Measurements from ENCODE around the gene IP6K2.

The IP6K2 gene

GRCh38 chr3:48663489-48664312, 53.3 kb downstream of the IP6K2 start:
- DNase-seq (ENCODE audit: low read depth), result peak; percentile 70

- peak; percentile 18 for DNase-seq (ENCODE audit: low read depth)
Measured at GRCh38 chr3:48662753-48663488, 54.1 kb downstream of the IP6K2 start, which contains the start of gene CELSR3. Gene CELSR3, minus strand, starts transcription at chr3:48662886. Its CDS starts 252 bp downstream, at chr3:48662634.

GRCh38 chr3:48662145-48662752, 54.8 kb downstream of the IP6K2 start:
- DNase-seq (ENCODE audit: low read depth), result no peak

- DNase-seq (ENCODE audit: low read depth), result peak; percentile 61
Measured at GRCh38 chr3:48661501-48662144, 55.4 kb downstream of the IP6K2 start.

DNA sequence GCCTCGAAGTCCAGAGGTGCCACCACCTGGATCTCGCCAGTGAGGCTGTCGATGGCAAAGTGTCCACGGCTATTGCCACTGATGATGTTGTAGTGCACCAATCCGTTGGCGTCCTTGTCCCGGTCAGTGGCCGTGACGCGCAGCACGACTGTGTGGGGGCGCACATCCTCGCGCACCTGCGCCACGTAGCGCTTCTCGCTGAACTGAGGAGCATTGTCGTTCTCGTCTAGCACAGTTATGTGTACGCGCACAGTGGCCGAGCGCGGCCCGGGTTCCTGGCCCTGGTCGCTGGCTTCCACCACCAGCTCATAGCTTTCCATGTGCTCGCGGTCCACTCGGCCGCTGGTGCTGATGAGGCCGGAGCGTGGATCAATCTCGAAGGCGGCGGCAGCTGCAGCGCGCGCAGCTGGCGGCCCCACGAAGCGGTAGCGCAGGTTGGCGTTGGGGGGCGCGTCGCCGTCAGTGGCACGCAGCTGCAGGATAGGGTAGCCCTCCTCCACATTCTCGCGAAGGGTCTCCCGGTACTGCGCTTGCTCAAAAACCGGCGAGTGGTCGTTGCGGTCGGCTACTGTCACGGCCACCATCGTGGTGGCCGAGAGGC, 56.1 kb downstream of the IP6K2 start:
- DNase-seq (ENCODE audit: low read depth), result no peak

- no peak for DNase-seq (ENCODE audit: low read depth)
Measured at GRCh38 chr3:48656841-48657281, 60.2 kb downstream of the IP6K2 start.

GRCh38 chr3:48656061-48656840, 60.8 kb downstream of the IP6K2 start:
- peak; percentile 73 for DNase-seq (ENCODE audit: low read depth)

GRCh38 chr3:48655606-48656005, 61.4 kb downstream of the IP6K2 start:
- DNase-seq (ENCODE audit: low read depth), result peak; percentile 29

DNA sequence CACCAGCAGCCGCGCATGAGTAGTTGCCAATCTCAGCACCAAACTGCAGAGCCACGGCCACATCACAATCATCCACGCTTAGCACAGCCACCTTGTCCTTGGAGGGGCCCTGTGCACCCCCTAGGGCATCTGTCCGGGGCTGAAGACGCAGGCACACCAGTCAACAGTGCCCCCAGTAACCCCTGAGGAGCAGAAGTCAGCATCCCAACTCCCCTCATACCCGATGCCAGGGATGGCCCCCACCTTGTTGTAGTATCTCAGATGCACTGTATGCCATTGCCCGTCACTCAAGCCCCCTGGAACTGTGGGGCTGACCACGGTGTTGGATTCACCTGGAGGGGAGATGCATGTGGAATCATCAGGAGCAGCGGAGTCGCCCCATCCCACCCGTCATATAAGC, 62.0 kb downstream of the IP6K2 start:
- no peak for DNase-seq (ENCODE audit: low read depth)

DNA sequence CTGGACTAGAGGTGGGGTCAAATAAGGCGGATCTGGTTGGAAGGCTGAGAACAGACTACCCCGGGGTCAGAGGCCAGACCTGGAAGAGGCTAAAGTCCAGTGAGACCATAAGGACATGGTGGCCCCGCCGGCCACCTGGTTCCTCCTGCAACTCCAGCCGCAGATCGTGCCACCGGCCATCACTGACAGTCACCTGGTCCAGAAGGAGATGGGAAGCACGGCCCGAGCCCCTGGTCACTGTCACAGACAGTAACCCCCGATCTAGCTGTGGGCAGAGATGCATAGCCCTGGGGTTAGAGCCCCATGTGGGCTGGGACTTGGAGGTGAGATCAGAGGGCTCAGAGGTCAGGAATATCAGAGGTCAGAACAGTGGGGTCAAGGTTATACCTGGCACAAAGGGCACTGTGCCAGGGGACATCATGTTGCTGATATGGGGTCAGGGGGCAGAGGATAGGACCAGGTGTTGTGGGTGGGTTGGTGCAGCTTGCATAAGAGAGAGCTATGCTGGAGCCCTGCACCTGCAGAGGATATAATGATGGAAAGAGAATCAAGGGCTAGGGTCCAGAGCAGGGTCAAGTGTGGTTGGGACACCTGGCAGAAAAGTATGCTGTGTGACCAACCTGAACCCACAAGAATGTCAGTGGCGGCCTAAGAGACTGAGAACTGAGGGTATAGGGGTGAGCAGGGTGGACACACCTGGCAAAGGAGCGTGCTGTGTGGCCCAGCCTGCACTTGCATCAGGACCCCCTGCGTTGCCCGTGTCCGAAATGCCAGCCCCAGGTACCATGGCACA, 63.9 kb downstream of the IP6K2 start:
- no peak for DNase-seq (ENCODE audit: low read depth)

GRCh38 chr3:48651771-48652170, 65.2 kb downstream of the IP6K2 start:
- DNase-seq (ENCODE audit: low read depth), result no peak

- no peak for DNase-seq (ENCODE audit: low read depth)
Measured at GRCh38 chr3:48650723-48651122, 66.3 kb downstream of the IP6K2 start.

DNA sequence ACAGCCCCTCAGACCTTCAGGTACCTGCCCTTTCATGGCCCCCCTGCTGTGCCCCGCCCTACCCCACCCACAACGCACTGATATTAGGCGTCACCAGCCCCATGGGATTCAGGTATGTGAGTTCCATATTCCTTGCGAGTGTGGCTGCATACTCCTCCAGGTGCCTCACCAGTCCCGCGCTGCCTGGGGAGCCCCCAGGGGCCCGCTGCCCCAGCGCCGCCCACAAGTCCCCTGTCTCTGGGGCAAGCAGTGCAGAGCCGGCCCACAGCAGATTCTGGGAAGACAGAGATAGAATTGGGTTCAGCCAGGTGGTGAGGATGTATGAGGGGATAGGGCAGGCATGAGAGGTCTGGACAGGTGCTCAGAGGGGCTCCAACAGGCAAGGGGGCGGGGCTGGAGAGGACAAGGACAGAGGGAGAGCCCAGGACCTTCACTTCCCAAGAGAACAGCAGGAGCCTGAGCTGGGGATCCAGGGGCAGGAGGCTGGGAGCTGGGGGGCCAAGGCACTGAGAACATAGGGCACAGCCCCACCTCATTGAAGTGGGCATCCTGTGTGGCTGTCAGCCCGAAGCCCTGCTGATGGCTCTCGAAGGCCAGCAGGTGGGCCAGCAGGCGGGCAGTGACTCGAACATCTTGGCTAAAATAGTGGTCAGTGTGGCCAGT, 68.7 kb downstream of the IP6K2 start:
- no peak for DNase-seq (ENCODE audit: low read depth)

- no peak for DNase-seq (ENCODE audit: low read depth)
Measured at GRCh38 chr3:48647714-48648113, 69.3 kb downstream of the IP6K2 start.

GRCh38 chr3:48644898-48645760, 71.9 kb downstream of the IP6K2 start:
- no peak for DNase-seq (ENCODE audit: low read depth)

DNA sequence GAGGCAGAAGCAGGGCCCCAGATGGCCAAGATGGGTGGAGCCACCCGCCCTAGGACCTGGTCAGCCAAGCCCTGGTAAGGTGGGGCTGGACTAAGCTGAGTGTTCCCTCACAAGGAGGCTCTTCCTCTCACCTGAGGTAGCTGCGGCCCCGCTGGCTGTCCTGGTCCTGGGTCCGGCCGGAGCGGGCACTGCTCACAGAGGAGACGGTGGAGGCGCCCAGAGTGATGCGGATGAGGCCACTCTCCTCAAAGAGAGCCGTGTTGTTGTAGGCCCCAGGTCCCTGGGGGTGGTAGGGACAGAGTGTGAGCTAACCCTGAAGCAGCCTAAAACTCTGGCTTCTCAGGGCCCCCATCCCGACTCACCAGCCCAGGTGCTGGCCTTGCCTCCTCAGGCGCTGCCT, 74.4 kb downstream of the IP6K2 start:
- no peak for DNase-seq (ENCODE audit: low read depth)

DNA sequence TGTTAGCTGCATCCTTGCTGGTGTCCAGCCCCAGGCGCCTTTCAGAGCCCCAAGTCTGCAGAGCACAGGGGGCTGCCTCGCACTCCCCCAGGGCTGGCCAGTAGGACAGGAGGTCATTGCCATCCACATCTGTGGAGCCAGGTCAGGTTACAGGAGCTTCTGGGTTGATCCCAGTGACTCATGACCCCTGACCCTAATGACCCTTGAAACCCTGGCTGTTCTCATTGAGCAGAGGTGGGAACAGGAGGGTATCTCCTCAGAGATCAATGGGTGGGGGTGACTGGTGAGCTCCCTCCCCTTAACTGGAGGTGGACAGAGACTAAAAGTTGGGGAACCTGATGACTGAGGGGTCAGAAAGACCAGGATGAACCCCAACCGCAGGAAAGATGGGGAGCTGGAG, 75.6 kb downstream of the IP6K2 start:
- DNase-seq (ENCODE audit: low read depth), result no peak

- DNase-seq (ENCODE audit: low read depth), result no peak
Measured at GRCh38 chr3:48639944-48640606, 76.9 kb downstream of the IP6K2 start.
